Activated CD4-positive, alpha-beta T cell treated with anti-CD3 and anti-CD28 coated beads, Interleukin-2, Interleukin-4, amounts not matched to agents 100 ng/mL and 50 ng/mL, durations not matched to agents 16 hours and 8 hours (primary cell): ENCODE measurements around the gene KRTAP5-1.
"Not testable (repeated sequence)": the region's sequence is repeated elsewhere in the genome, so short reads cannot be mapped to it uniquely, and the experiment has no call there.

ENCODE experiments used
- DNase-seq: peaks from one replicate; pipeline ENCODE4 v3.0.0-alpha.2; 2020; ENCODE audit warnings: low spot score

KRTAP5-1 gene, protein sequence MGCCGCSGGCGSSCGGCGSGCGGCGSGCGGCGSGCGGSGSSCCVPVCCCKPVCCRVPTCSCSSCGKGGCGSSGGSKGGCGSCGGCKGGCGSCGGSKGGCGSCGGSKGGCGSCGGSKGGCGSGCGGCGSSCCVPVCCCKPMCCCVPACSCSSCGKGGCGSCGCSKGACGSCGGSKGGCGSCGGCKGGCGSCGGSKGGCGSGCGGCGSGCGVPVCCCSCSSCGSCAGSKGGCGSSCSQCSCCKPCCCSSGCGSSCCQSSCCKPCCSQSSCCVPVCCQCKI

DNA sequence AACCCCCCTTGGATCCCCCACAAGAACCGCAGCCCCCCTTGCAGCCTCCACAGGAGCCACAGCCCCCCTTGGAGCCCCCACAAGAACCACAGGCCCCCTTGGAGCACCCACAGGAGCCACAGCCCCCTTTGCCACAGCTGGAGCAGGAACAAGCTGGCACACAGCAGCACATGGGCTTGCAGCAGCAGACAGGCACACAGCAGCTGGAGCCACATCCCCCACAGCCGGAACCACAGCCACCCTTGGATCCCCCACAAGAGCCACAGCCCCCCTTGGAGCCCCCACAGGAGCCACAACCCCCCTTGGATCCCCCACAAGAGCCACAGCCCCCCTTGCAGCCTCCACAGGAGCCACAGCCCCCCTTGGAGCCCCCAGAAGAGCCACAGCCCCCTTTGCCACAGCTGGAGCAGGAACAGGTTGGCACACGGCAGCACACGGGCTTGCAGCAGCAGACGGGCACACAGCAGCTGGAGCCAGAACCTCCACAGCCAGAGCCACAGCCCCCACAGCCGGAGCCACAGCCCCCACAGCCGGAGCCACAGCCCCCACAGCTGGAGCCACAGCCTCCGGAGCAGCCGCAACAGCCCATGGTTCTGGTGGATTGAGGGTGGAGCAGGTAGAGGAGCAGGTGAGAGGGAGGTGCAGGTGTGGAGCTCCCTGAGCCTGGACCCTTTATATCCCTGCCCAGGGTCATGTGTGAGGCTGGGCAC lies at the start of gene KRTAP5-1:
Gene KRTAP5-1, minus strand, starts transcription at position 623 of the 710 bp plus-strand sequence. Its CDS starts 34 bp downstream, at position 589.
- not testable (repeated sequence) for DNase-seq

DNA sequence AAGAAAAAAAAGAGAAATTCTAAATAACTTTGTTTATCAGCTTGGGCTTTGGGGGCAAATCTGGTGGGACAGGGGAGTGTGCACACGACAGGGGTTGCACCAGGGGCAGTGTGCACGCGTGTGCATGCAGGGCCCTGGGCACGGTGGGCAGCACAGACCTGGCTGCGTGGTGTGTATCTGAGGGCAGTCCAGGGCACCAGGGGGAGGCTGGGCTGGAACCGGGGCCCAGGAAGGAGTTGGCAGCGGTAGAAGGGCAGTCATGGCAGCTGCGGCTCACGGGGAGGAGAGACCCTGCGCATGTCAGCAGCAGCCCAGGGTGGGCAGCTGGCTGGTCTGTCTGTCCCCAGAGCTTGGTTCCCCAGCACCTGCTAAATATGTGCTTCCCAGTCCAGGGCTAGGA lies 48.8 kb upstream of the KRTAP5-1 start:
- DNase-seq, result no peak

DNA sequence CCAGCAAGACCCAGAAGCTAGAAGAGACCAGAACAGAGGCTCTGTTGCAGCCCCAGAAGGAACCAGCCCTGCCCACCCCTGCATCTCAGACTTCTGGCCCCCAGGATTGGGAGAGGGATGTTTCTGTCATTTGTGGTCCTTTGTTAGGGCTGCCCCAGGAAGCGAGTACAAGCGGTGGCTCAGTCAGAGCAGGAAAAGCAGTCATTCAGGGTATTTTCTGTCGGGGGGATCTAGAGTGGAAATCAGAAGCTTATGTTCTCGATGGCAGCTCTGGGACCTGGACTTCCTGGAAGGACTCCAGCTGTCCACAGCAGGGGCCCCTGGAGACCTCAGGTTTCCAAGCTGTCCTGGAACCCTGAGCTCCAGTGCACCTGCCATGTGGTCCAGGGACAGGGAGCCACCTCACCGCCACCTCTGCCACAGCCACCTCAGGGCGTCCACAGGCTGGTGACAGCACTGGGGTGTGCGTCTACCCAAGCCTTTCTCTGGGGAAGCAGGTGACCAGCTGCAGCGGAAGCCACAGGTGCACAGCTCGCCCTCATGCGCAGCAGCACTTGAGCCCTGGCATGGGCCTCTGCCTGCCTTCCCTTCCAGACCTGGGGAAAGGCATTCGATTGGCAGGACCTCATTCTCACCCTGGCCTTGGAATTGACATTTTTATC lies 47.1 kb upstream of the KRTAP5-1 start:
- no peak for DNase-seq

DNA sequence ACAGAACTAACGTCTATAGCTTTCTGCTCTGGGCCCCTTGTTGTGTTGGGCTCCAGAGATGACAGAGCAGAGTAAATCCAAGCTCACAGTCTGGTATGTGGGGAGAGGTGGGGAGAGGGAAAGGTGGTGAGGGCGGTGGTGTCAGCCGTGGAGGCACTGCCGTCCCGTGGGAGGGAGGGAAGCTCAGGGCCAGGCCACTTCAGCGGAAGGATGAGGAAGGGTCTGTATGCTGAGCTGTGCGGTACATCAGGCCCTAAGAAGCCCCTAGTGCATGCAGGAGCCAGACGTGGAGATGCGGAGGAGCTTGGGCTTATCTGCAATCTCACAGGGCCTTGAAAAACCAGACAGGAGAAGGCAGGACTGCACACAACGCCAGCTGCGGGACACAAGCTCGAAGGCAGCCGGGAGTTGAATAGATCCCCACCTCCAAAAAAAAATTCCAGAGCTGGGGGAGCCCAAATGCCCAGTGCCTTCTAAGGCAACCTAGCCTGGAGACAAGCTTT lies 46.0 kb upstream of the KRTAP5-1 start:
- no peak for DNase-seq

DNA sequence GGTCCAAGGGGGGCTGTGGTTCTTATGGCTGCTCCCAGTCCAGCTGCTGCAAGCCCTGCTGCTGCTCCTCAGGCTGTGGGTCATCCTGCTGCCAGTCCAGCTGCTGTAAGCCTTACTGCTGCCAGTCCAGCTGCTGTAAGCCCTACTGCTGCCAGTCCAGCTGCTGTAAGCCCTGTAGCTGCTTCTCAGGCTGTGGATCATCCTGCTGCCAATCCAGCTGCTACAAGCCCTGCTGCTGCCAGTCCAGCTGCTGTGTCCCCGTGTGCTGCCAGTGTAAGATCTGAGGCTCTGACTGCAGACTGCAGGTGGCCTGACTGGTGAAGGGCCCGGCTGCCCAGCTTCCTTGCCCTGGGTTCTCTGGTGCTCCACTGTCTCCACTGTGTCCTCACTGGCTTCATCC lies 45.2 kb upstream of the KRTAP5-1 start:
- no peak for DNase-seq

DNA sequence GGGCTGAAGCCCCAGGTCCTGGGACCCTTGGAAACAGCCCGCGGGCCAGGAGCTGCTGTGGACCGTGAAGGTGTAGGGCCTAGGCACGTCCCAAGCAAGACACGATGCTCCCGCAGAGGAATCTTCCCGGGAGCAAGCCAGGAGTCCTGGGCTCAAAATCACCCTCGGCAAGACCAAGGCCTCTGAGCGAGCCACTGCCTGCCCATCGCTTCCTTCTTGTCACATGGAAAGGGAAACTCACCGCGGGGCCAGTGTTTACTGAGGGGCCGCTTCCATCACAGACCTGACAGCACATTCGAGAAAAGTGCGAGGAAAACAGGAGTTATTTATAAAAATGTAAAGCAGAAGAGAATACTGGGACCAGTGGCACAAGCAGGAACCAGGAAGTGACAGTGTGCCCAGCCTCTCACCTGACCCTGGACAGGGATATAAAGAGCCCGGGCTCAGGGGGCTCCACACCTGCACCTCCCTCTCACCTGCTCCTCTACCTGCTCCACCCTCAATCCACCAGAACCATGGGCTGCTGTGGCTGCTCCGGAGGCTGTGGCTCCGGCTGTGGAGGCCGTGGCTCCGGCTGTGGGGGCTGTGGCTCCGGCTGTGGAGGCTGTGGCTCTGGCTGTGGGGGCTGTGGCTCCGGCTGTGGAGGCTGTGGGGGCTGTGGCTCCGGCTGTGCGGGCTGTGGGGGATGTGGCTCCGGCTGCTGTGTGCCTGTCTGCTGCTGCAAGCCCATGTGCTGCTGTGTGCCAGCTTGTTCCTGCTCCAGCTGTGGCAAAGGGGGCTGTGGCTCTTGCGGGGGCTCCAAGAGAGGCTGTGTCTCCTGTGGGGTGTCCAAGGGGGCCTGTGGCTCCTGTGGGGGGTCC lies 44.5 kb upstream of the KRTAP5-1 start, which contains the start of gene KRTAP5-5:
Gene KRTAP5-5, plus strand, starts transcription at position 450 of the 860 bp plus-strand sequence. Its CDS starts 66 bp downstream, at position 516.
- no peak for DNase-seq

DNA sequence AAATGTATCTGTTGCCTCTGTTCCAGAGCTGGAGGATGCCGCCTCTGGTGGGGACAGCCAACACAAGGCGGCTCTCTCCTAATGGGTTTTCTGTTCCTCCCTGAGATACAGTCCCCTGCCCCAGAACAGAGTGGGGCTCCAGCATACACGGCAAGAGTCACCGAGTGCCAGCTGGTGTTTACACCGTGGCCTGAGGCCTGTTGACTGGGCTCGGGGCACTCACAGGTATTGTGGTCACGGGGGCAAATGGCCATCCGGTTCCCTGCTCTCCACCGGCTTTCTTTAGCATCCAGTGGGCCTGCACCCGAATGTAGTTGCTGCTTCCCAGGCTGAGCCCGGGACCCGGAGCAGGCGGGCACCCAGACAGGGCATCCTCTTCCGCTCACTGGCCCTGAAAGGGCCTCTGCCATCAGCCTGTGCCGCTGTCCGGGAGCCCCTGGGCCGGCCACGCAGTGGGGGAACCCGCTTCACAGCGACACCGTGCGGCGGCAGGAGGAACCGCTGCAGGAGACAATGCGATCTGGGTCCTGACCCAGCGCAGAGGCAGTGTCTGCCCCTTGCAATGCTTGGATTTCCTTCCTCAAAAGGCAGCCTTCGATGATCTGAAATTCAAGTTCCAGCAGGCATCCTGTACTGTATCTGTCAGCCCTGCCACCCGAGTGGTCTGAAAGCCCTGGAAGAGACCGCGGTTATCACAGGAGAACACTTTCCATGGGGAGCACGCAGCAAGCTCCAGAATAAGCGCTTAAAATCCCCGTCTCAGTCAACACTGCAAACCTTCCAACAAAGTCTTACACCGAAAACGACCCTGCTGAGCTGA lies 43.6 kb upstream of the KRTAP5-1 start:
- DNase-seq, result peak; percentile 52

DNA sequence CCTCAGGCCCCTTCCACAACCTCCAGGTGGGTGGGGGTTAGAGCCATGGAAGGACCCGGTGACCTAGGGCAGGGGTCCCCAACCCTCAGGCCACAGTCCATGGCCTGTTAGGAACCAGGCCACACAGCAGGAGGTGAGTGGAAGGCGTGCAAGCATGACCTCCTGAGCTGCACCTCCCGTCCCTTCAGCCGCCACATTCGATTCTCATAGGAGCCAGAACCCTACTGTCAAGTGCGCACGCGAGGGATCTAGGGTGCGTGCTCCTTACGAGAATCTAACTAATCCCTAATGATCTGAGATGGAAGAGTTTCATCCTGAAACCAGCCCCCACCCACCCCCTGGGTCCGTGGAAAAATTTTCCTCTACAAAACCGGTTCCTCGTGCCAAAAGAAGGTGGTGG lies 40.5 kb upstream of the KRTAP5-1 start:
- no peak for DNase-seq

DNA sequence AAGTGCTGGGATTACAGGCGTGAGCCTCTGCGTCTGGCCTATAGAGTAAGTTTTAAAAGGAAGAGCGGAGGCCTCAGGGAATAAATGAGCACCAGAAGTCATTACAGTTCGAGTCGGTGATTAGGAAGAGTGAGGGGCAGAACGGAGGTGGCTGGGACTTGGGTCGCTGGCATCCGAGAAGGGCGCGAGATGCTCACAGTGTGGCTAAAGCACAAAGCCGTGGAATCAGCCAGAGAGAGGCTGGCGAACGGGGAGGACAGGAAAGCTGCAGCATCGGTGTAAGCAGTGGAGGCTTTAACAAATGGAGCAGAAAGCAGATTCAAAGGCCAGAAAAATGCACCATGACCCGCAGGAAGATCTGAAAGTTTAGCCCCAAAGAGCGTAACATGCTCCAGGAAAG lies 39.5 kb upstream of the KRTAP5-1 start:
- no peak for DNase-seq

DNA sequence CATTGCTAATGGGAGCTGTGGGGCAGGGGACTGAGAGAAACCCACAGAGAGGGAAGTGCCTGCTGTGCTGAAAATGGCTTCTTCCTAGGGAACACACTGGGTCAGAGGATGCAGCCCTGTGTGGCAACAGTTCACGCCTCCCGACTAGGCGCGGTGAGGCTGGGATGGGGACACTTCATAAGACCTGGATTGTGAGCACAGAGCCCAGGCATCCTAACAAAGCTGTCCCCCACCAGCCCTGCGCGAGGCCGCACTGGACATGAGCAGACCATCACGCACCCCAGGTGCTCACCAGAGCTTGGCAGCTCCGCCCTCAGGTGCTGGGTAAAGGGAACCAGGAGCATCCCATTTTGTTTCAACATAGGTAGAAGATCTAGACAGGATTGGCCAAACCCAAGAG lies 38.6 kb upstream of the KRTAP5-1 start:
- no peak for DNase-seq

DNA sequence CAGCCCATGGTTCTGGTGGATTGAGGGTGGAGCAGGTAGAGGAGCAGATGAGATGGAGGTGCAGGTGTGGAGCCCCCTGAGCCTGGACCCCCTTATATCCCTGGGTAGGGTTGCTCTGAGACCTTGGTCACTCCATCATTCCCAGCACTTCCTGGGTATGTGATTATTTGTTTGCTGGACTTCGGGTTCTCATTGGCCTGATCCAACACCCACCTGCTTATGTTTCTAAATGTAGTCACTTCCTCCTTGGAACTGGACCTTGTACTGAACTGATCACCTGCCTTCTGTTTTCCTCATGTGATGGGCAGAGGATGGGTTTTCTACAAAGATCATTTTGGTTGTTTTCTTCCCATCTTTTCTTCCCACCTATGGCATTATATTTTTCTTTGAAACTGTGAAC lies 37.0 kb upstream of the KRTAP5-1 start, which contains the start of gene KRTAP5-4:
Gene KRTAP5-4, minus strand, starts transcription at position 53 of the 400 bp plus-strand sequence. Its CDS starts 45 bp downstream, at position 8.
- DNase-seq, result no peak

DNA sequence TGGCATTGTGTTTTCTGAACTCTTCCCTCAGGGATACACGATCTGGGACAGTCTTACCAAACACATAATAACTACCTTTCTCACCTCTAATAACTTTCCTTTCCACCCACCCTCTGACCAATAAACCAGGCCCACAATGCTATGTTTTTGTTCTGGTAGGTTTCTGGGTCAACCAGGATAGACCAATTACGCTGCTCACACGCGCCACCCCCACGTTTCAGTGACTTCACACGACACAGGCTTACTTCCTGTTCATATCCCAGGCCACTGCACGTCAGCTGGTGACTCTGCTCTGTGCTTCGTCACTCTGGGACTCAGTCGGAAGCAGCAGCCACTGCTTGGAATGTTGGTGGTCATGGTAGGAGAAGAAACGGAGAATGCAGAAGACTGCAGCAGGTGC lies 34.4 kb upstream of the KRTAP5-1 start:
- no peak for DNase-seq

DNA sequence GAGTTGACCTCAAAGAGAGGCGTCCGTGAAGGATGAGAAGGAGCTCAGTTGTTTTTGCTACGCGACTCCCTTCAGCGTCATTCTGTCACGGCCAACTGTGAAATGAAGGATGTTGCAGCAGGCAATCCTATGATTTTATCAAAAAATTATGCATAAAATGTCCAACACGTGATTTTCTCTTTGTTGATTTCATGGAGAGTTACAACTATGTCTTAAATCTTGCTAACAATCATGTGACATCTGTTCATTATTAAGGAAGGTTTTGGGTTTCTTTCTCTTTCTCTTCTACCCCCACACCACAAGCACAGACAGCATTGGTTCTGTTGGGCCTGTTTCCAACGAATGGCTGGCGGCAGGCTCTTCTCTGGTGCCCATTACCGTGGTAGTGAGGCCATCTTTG lies 33.1 kb upstream of the KRTAP5-1 start:
- DNase-seq, result no peak

DNA sequence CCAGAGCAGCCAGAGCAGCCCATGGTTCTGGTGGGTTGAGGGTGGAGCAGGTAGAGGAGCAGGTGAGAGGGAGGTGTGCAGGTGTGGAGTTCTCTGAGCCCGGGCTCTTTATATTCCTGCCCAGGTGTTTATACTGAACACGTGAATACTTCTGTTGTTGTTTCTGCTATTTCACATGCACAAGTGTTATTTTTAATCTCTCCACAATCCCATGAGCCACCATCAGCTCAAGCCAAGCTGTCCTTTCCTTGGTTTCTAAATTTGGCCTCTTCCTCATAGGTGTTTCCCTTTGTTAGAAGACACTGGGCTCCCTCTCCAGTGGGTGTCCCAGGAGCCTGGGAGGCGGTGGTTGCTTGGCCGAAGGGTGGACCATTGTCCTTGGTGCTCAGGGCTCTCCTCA lies 23.3 kb upstream of the KRTAP5-1 start, which contains the start of gene KRTAP5-3:
Gene KRTAP5-3, minus strand, starts transcription at position 101 of the 400 bp plus-strand sequence. Its CDS starts 78 bp downstream, at position 23.
- DNase-seq, result no peak

DNA sequence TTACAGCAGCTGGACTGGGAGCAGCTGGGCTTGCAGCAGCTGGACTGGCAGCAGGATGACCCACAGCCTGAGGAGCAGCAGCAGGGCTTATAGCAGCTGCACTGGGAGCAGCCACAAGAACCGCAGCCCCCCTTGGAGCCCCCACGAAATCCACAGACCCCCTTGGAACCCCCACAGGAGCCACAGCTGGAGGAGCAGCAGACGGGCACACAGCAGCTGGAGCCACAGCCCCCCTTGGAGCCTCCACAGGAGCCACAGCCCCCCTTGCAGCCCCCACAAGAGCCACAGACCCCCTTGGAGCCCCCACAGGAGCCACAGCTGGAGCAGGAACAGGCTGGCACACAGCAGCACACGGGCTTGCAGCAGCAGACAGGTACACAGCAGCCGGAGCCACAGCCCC lies 22.8 kb upstream of the KRTAP5-1 start:
- DNase-seq, result not testable (repeated sequence)

DNA sequence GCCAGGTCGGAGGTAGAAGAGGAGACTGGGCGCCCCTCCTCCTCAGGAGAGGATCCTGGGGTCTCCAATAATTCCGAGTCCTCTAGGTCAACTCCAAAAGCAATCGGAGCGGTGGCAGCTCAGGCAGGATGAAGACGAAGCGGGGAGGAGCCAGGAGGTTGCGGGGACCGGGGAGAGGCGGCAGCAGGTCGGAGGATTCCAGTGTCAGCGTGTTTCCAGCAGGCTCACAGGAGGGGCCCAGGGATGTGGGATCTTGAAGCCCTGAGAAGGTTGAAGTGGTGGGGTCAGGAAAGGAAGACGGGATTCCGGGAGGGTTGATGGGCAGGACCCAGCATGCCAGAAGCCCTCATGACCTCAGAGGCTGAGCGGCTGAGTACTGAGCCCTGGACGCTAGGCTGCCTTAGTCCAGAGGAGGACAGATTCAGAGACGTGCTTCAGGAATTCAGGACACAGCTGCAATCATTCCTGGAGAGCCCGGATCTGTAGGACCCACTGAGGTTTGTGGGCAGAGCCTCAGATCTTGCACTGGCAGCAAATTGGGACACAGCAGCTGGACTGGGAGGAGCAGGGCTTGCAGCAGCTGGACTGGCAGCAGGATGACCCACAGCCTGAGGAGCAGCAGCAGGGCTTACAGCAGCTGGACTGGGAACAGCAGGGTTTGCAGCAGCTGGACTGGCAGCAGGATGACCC lies 22.2 kb upstream of the KRTAP5-1 start:
- DNase-seq, result not testable (repeated sequence)

DNA sequence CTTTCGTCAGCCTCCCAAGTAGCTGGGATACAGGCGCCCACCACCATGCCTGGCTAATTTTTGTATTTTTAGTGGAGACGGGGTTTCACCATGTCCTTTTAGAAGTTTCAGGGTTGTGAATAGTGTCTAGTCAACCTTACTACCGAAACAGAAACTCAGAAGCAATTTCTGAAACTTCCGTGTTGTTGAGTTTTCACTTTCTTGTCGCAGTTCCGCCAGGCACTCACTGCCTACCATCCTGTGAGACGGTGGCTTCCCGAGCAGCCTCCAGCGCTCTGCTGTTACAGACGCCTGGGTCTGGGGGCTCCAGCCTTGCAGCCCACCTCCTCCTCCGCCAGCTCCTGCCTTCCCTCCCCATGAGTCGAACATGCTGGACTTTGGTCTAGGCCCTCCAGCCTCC lies 20.8 kb upstream of the KRTAP5-1 start:
- DNase-seq, result peak; percentile 54

DNA sequence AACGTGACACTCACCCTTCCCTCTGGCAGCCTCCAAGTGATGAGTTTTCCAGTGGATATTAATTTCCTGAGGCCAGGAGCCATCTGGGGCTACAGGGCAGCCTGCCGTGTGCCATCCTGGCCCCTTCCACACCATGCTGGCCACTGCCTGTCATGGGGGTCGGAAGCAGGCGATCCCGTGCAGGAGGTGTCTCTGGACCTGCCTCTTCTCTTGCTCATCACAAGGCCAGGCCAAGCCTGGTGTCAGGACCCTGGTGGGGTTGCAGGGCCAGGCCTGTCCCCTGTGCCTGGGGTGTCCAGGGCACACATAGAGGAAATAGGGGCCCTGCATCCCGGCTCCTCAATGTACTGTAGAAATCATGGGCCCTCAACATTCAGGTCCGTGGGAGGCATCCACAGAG lies 19.6 kb upstream of the KRTAP5-1 start:
- no peak for DNase-seq

DNA sequence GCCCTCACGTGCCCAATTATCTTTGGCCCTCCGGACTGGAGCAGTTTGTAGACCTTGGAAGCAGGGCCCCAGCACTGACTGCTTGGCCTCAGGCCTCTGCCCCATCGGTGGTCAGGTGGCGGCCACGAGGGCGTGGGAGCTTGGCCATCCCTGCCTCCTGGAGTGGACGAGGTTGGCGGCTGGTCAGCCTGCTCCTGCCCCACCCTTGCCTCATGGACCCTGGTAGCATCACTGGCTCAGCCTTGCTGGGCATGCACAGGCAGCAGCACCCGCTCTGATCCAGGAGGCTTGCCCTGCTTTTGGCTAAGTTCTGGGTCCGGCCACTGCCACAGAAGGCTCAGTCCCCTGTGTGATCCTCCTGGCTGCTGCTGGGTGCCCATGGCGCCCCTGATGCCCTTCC lies 19.1 kb upstream of the KRTAP5-1 start:
- DNase-seq, result no peak

DNA sequence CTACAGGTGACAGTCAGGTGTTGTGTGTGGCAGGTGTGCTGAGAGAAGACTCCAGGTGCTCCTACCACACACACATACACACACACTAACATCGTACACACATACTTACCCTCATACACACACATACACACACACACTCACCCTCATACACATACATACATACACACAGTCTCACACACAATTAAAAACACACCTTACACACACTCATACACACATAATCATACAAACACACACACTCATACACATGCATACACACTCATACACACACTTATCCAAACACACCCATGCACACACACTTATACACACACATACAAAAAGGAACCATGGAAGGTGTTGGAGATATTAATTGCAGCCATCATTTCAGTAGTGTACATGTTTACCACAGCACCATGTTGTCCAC lies 18.5 kb upstream of the KRTAP5-1 start:
- no peak for DNase-seq
